ENCODE results near the gene CDC27. TPM values are rescaled to one million over a fixed set of nuclear protein-coding genes. Genes with fewer than 3 reads are reported as not detected.

The CDC27 gene
- polyA plus RNA-seq, 1 donor (not counting 4 experiments of a cell fraction or from before 2014, with no cell fraction given) = 95.6 TPM

DNA sequence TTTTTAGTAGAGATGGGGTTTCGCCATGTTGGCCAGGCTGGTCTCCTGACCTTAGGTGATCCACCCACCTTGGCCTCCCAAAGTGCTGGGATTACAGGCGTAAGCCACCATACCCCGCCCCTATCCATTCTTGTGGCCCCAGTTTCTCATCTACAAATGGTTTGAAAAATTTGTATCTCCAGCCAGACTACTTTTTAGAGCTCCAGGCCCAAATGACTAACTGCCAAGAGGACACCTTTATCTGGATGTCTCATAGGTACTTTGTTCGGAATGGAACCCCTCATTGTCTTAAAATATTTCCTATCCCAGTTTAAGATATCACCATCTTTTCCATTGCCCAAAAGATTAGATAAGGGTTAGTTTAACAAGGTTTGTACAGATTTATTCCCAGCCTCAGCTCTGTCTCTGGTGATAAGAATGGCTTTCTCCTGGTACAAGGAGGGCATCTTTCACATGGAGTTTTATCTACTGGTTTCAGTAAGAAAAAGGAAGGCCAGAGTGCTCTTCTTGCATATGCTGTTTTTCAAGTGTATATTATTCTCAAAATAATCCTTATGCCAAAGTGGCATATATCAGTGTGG is 4.9 kb upstream of the CDC27 start:
- Histone ChIP-seq H3K27me3 (ENCODE audit: control insufficient read depth, extremely low read depth, insufficient read depth, low read length) (no peaks in the 10 kb centered on the region), H3K79me2 (ENCODE audit: control insufficient read depth, insufficient read depth, low read length) (peaks cover under 1% of the 10 kb centered on the region), H3K36me3 (ENCODE audit: control insufficient read depth in 2 of 2, extremely low read depth in 1 of 2, insufficient read depth in 2 of 2, low read length in 2 of 2) (no peaks in the 10 kb centered on the region), H3K4me1 (ENCODE audit: control insufficient read depth, extremely low read depth, insufficient read depth, low read length) (peaks cover 4% of the 10 kb centered on the region), H3K9me3 (ENCODE audit: control insufficient read depth, low read depth, low read length) (no peaks in the 10 kb centered on the region), H3K4me3 (ENCODE audit: control insufficient read depth in 2 of 3, extremely low read depth in 1 of 3, insufficient read depth in 2 of 3, low read depth in 1 of 3, low read length in 3 of 3) (no peak overlapping the region), H3K9me1 (ENCODE audit: control insufficient read depth, extremely low read depth, insufficient read depth, low read length) (no peaks in the 10 kb centered on the region), H2AFZ (ENCODE audit: control insufficient read depth, low read length) (no peak overlapping the region), H3K9ac (ENCODE audit: control insufficient read depth, extremely low read depth, insufficient read depth, low read length) (no peak overlapping the region), H3K27ac (ENCODE audit: control insufficient read depth, insufficient read depth, low read length) (no peak overlapping the region), H4K20me1 (ENCODE audit: control insufficient read depth, extremely low read depth, insufficient read depth, low read length) (no peaks in the 10 kb centered on the region), H3K4me2 (ENCODE audit: control insufficient read depth, extremely low read depth, insufficient read depth, low read depth, low read length) (no peak overlapping the region)
- dilution Hi-C loops (cut with MboI; ENCODE audit: extremely low pct_ligation_motif_present, low sequenced_read_pairs) = no loop called here
- DNase-seq (ENCODE audit: low read depth, low spot score) = no peak
- no peak for FAIRE-seq
- no peak for TF ChIP-seq EZH2 (IDR thresholded peaks at IDR 0.05; ENCODE audit: low read length)
- TF ChIP-seq, protein P1, sequence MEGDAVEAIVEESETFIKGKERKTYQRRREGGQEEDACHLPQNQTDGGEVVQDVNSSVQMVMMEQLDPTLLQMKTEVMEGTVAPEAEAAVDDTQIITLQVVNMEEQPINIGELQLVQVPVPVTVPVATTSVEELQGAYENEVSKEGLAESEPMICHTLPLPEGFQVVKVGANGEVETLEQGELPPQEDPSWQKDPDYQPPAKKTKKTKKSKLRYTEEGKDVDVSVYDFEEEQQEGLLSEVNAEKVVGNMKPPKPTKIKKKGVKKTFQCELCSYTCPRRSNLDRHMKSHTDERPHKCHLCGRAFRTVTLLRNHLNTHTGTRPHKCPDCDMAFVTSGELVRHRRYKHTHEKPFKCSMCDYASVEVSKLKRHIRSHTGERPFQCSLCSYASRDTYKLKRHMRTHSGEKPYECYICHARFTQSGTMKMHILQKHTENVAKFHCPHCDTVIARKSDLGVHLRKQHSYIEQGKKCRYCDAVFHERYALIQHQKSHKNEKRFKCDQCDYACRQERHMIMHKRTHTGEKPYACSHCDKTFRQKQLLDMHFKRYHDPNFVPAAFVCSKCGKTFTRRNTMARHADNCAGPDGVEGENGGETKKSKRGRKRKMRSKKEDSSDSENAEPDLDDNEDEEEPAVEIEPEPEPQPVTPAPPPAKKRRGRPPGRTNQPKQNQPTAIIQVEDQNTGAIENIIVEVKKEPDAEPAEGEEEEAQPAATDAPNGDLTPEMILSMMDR (optimal IDR thresholded peaks at IDR 0.05 in 1 of 3, IDR thresholded peaks at IDR 0.05 in 1 of 3, conservative IDR thresholded peaks at IDR 0.05 in 1 of 3; ENCODE audit: extremely low read depth in 1 of 3, insufficient read depth in 2 of 3, low read length in 3 of 3) = no peak

DNA sequence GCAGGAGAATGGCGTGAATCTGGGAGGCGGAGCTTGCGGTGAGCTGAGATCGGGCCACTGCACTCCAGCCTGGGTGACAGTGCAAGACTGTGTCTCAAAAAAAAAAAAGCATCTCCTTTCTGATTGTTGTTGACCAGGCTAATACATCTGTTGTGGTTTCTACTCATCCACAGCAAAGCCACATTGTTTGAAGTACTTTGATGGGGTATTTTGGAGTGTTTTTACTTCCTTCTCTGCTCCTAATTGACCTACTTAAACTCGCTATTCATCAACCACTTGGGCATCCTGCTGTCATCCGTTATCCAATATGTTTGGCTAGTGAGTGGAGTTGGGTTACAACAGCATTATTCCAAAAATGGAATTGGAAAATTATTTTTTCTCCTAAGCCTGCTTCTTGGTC is 3.5 kb upstream of the CDC27 start:
- H3K27ac ChIP-seq (ENCODE audit: control insufficient read depth, insufficient read depth, low read length) = no peak overlapping the region
- no peak overlapping the region for H3K9ac ChIP-seq (ENCODE audit: control insufficient read depth, extremely low read depth, insufficient read depth, low read length)
- no peaks in the 10 kb centered on the region for H3K9me3 ChIP-seq (ENCODE audit: control insufficient read depth, low read depth, low read length)
- H3K36me3 ChIP-seq (ENCODE audit: control insufficient read depth in 2 of 2, extremely low read depth in 1 of 2, insufficient read depth in 2 of 2, low read length in 2 of 2) = no peaks in the 10 kb centered on the region
- dilution Hi-C loops (cut with MboI; ENCODE audit: extremely low pct_ligation_motif_present, low sequenced_read_pairs) = no loop called here
- no peak overlapping the region for H3K4me3 ChIP-seq (ENCODE audit: control insufficient read depth in 2 of 3, extremely low read depth in 1 of 3, insufficient read depth in 2 of 3, low read depth in 1 of 3, low read length in 3 of 3)
- H3K27me3 ChIP-seq (ENCODE audit: control insufficient read depth, extremely low read depth, insufficient read depth, low read length) = no peaks in the 10 kb centered on the region
- no peak overlapping the region for H3K4me2 ChIP-seq (ENCODE audit: control insufficient read depth, extremely low read depth, insufficient read depth, low read depth, low read length)
- H3K9me1 ChIP-seq (ENCODE audit: control insufficient read depth, extremely low read depth, insufficient read depth, low read length) = no peaks in the 10 kb centered on the region
- H3K79me2 ChIP-seq (ENCODE audit: control insufficient read depth, insufficient read depth, low read length) = peaks cover 13% of the 10 kb centered on the region
- peaks cover 4% of the 10 kb centered on the region for H3K4me1 ChIP-seq (ENCODE audit: control insufficient read depth, extremely low read depth, insufficient read depth, low read length)
- no peak overlapping the region for H2AFZ ChIP-seq (ENCODE audit: control insufficient read depth, low read length)
- H4K20me1 ChIP-seq (ENCODE audit: control insufficient read depth, extremely low read depth, insufficient read depth, low read length) = no peaks in the 10 kb centered on the region
- FAIRE-seq (no peak), DNase-seq (ENCODE audit: low read depth, low spot score) (no peak)
- TF ChIP-seq, protein P1 (optimal IDR thresholded peaks at IDR 0.05 in 1 of 3, IDR thresholded peaks at IDR 0.05 in 1 of 3, conservative IDR thresholded peaks at IDR 0.05 in 1 of 3; ENCODE audit: extremely low read depth in 1 of 3, insufficient read depth in 2 of 3, low read length in 3 of 3) = no peak
- TF ChIP-seq EZH2 (IDR thresholded peaks at IDR 0.05; ENCODE audit: low read length) = no peak

All from keratinocyte (primary cell).